ENCODE measurements around the gene NCL.
"Not testable (repeated sequence)": the region's sequence is repeated elsewhere in the genome, so short reads cannot be mapped to it uniquely, and the experiment has no call there.

The NCL gene

DNA sequence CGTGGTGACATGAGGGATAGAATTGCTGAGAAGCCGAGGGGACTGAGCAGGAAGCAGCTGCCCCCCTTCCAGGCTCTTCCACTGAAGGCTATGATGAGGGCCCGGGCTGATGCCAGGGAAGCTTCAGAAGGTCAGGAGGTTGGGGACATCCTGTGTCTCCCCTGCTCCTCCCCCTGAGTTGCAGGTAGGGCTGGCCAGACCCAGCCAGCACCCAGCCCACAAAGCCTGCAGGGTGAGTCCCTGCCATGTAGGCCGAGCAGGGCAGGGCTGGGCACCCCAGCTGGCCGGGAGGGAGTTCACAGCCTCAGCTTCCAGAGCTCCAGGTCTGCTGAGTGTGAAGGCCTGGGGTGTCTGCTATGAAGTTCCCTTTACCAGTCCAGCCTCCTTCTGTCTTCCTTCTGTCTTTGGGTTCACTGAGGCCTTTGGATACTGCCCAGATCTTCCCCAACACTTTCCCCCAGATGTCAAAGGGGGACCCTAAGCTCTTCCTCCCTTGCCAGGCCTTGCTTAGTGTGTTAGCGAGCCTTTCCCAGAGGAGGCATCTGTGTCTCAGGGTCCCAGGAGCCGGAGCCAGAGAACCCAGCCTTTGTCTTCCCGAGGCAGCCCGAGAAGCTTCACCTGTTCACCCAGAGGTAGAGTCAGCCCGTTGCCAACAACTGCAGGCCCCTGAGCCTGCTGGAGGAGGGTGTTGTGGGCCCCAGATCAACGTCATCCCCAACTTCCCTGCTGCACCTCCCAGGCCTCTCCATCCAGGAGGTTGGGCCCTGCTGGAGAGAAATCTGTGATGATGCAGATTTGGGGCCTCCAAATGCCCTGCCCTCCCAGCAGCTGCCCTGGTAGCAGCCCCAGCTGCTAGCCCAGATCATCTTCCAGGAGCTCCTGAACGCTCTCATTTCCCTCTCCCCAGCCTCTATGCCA is 3.6 kb upstream of the NCL start:
- TF ChIP-seq, protein P1, sequence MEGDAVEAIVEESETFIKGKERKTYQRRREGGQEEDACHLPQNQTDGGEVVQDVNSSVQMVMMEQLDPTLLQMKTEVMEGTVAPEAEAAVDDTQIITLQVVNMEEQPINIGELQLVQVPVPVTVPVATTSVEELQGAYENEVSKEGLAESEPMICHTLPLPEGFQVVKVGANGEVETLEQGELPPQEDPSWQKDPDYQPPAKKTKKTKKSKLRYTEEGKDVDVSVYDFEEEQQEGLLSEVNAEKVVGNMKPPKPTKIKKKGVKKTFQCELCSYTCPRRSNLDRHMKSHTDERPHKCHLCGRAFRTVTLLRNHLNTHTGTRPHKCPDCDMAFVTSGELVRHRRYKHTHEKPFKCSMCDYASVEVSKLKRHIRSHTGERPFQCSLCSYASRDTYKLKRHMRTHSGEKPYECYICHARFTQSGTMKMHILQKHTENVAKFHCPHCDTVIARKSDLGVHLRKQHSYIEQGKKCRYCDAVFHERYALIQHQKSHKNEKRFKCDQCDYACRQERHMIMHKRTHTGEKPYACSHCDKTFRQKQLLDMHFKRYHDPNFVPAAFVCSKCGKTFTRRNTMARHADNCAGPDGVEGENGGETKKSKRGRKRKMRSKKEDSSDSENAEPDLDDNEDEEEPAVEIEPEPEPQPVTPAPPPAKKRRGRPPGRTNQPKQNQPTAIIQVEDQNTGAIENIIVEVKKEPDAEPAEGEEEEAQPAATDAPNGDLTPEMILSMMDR (IDR thresholded peaks at IDR 0.05; ENCODE audit: extremely low read depth, missing control alignments): no peak
- DNase-seq (ENCODE audit: low spot score): no peak

DNA sequence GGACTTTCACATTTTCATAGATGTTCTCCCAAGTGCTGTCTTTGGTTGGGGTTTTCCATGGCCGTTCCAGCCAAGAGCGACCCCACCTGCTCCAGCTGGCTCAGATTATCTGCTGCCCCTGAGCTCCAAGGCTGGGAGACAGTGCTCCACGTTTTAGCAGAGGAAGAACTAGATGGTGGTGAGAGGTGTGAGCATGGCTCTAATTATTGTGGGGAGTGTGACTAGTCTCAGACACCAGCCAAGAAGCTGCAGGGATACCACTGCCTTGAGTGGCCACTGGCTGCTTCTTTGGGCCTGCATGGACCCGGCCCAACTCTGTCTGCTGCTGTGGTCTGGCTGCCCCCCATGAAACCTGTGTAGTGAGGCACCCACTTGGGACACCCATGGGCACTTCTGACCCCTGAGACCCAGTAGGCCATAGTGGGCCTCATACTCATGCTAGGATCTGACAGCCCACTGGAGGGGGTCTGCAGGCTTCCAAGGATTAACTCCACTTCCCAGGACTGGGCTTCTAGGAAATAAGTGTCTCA is 2.8 kb upstream of the NCL start:
- TF ChIP-seq, protein P1 (IDR thresholded peaks at IDR 0.05; ENCODE audit: extremely low read depth, missing control alignments): no peak
- no peak for DNase-seq (ENCODE audit: low spot score)

DNA sequence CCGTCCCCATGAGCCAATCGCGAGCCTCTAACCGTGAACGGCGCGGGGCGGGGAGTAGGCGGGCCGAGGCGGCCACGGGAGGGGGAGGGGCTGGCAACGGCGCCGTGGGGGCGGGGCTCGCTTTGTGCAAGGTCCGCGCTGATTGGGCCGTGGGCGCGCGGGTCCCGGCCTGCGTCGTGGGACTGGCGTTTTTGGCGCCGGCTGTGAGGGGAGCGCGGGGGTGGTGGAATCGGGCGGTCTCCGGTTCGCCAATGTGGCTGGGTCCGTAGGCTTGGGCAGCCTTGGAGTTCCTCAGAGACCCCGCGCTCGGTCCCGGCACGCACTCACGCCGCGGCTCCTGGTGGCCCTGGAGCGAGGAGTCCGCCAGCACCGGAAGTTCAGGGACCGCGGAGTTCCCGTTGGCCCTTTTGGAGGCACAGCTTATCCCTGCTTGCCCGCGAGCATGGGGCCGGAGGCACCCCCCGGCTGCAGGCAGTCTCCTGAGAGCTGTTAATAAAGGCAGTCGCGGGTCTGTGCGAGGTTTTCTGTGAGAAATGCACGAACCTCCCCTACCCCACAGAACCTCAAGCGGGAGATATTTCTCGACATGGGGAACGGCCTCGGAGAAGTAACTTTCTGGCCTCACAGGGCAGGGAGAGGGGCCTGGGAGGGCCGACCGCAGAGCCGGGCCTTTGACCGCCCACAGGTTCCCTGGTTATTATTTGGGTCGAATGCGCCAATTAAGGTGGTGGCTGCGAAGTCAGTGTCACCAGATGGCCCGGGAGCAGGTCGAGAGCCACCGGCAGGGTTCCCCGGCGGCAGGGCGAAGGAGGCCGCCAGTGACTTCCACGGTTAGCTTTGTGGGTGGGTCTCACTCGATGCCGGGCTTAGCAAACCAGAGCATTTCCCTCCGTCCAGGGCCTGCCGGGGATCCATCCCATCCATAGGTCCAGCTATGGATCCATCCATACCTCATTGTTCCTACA is 574 bp upstream of the NCL start:
- TF ChIP-seq, protein P1 (IDR thresholded peaks at IDR 0.05; ENCODE audit: extremely low read depth, missing control alignments): no peak
- DNase-seq (ENCODE audit: low spot score): peak; percentile 99

DNA sequence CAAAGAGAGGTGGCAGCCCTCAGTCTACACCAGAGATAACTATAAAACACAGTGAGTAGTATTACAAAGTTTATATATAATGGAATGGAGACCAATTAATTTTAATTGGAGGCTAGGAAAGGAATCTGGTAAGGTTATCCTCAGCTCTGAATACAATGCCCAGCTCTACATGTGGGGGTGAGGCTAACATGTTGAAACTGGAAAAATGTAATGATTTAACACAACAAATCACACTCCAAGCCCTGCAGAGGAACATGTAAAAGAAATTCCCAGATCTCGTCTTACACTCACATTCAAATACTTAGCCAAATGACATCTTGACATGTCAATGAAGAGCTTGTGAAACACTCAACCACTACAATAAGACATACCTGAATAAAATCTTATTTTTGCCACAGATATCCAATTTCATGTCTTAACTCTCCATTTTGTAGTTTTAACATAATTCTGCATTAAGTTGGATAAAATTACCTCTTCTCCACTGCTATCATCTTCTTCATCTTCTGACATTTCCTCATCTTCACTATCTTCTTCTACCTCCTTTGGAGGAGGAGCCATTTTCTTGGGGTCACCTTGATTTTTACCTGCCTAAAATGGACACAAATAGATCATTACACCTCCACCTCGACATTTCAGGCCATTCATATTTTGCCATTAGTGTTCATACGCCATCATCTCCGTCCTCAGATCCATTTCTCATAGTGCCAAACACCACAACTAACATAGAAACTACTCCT is 1.4 kb downstream of the NCL start:
- no peak for DNase-seq (ENCODE audit: low spot score)
- TF ChIP-seq, protein P1 (IDR thresholded peaks at IDR 0.05; ENCODE audit: extremely low read depth, missing control alignments): no peak

DNA sequence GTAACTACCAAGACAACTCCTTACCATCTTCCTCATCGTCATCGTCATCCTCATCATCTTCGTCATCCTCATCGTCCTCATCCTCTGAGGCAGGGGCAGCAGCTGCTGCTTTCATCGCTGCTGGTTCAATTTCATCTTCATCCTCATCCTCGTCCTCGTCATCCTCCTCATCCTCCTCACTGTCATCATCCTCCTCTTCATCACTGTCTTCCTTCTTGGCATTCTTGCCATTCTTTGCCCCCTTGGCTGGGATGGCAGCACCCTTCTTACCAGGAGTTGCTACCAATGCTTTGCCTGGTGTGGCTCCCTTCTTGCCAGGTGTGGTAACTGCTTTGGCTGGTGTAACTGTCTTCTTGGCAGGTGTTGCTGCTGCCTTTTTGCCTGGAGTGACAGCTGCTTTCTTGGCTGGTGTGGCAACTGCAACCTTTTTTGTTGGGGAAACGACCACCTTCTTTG is 2.7 kb downstream of the NCL start:
- TF ChIP-seq, protein P1 (IDR thresholded peaks at IDR 0.05; ENCODE audit: extremely low read depth, missing control alignments): no peak
- DNase-seq (ENCODE audit: low spot score): no peak

DNA sequence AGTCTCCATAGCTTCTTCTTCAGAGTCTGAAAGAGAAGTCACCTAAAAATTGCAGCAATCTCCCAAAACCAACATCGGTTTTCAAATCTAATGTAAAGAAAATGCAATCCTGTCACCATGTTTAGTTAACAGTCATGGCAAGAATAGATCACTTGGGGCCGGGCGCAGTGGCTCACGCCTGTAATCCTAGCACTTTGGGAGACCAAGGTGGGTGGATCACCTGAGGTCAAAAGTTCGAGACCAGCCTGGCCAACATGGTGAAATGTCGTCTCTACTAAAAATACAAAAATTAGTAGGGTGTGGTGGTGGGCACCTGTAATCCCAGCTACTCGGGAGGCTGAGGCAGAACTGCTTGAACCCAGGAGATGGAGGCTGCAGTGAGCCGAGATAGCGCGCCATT is 3.4 kb downstream of the NCL start:
- DNase-seq (ENCODE audit: low spot score): not testable (repeated sequence)
